Measurements from ENCODE around the gene P2RX5. TPM values are rescaled to one million over a fixed set of nuclear protein-coding genes. Genes with fewer than 3 reads are reported as not detected.
"Not testable (repeated sequence)": the region's sequence is repeated elsewhere in the genome, so short reads cannot be mapped to it uniquely, and the experiment has no call there.

Gene P2RX5
- total and polyA plus RNA-seq, 12 donors: 6.0 to 56.6 (median 12.4) TPM

DNA sequence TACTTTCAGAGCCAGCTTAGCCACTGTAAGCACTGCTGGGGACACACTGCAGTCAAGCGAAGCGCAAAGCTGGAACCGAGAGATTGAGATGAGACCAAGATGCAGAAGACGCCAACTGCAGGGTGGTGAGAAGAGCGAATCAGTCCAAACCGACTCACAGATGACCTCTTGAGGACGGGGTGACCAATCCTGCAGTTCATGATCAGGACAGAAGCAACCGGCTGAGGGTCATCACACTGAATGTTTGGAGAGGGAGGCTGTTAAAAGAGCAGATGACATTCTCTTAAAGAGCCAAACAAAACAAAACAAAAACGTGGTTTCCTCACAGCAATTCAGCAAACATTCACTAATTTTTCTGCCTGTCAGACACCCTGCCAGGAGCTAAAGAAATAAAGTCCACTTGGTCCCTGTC lies 36.3 kb upstream of the P2RX5 start:
- Histone ChIP-seq H3K4me3 (no peak overlapping the region), H3K27me3 (peaks cover 0 to 10% (median 0%) of the 10 kb centered on the region in 7 donors), H3K27ac (no peak overlapping the region), H3K4me1 (peaks cover 0 to 12% (median 0%) of the 10 kb centered on the region in 9 donors), H3K36me3 (no peaks in the 10 kb centered on the region), H3K9me3 (no peaks in the 10 kb centered on the region)
- WGBS, 2 donors: 37 to 46% methylated on average over 9 of the region's 9 CpGs
- peak in 2 of 8 donors; percentile 27 to 51 for ATAC-seq
- no peak for DNase-seq
- intact Hi-C loops (cut with DNase I): loop anchor here in 3 of 10 donors (10.0 kb wide), 3 partner anchors 93 to 343 kb away; no protein-coding TSS in a partner anchor
- TF ChIP-seq, protein P1, sequence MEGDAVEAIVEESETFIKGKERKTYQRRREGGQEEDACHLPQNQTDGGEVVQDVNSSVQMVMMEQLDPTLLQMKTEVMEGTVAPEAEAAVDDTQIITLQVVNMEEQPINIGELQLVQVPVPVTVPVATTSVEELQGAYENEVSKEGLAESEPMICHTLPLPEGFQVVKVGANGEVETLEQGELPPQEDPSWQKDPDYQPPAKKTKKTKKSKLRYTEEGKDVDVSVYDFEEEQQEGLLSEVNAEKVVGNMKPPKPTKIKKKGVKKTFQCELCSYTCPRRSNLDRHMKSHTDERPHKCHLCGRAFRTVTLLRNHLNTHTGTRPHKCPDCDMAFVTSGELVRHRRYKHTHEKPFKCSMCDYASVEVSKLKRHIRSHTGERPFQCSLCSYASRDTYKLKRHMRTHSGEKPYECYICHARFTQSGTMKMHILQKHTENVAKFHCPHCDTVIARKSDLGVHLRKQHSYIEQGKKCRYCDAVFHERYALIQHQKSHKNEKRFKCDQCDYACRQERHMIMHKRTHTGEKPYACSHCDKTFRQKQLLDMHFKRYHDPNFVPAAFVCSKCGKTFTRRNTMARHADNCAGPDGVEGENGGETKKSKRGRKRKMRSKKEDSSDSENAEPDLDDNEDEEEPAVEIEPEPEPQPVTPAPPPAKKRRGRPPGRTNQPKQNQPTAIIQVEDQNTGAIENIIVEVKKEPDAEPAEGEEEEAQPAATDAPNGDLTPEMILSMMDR (IDR thresholded peaks at IDR 0.05): peak in 1 of 9 donors; percentile 6

DNA sequence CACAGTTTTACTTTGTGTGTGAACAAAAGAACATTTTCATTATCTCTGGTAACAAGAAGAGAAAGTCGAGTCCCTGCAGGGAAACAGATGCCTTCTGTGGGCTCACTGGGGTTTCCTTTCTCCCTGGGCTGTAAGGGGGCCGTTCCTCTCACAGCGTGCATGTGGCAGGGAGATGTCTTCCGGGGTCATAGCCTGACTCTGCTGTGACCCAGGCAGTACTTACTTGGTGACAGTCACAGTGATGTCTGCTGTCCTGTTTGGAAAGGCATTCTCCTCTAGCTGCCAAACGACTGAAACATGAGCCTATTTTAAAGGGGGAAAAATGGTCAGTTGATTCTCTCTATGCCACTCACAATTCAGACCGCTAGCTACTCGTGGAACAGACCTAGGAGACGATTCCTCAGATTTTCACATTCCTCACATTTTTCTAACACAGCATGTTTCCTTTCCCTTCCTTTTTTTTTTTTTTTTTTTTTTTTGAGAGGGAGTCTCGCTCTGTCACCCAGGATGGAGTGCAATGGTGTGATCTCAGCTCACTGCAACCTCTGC lies 35.0 kb upstream of the P2RX5 start:
- ATAC-seq (peak in 1 of 8 donors; percentile 48), DNase-seq (no peak)
- 32 to 36% methylated on average over 9 of the region's 9 CpGs for WGBS, 2 donors
- H3K9me3 ChIP-seq: no peaks in the 10 kb centered on the region
- H3K4me3 ChIP-seq: no peak overlapping the region
- H3K27ac ChIP-seq: no peak overlapping the region
- no peaks in the 10 kb centered on the region for H3K36me3 ChIP-seq
- peaks cover 0 to 10% (median 0%) of the 10 kb centered on the region in 7 donors for H3K27me3 ChIP-seq
- peaks cover 0 to 12% (median 0%) of the 10 kb centered on the region in 9 donors for H3K4me1 ChIP-seq
- intact Hi-C loops (cut with DNase I): loop anchor here in 3 of 10 donors (10.0 kb wide), 3 partner anchors 94 to 344 kb away; no protein-coding TSS in a partner anchor
- TF ChIP-seq, protein P1 (IDR thresholded peaks at IDR 0.05): no peak

DNA sequence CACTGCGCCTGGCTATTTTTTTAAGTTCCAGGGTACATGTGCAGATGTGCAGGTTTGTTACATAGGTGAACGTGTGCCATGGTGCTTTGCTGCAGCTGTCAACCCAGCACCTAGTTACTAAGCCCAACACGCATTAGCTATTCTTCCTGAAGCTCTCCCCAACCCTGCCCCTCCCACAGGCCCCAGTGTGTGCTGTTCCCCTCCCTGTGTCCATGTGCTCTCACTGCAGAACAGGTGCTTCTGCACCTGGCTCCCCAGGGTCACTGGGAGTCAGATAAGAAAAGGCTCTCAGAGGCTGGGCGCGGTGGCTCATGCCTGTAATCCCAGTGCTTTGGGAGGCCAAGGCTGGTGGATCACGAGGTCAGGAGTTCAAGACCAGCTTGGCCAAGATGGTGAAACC lies 33.9 kb upstream of the P2RX5 start:
- DNase-seq (no peak), ATAC-seq (no peak)
- H3K9me3 ChIP-seq: no peaks in the 10 kb centered on the region
- peaks cover 0 to 3% (median 0%) of the 10 kb centered on the region in 7 donors for H3K27me3 ChIP-seq
- 96% methylated on average over 6 of the region's 6 CpGs for WGBS, 2 donors
- H3K4me3 ChIP-seq: no peak overlapping the region
- intact Hi-C loops (cut with DNase I): loop anchor here in 3 of 10 donors (10.0 kb wide), 3 partner anchors 95 to 345 kb away; no protein-coding TSS in a partner anchor
- TF ChIP-seq, protein P1 (IDR thresholded peaks at IDR 0.05): no peak
- H3K4me1 ChIP-seq: peaks cover 0 to 12% (median 0%) of the 10 kb centered on the region in 9 donors
- H3K36me3 ChIP-seq: no peaks in the 10 kb centered on the region
- H3K27ac ChIP-seq: no peak overlapping the region

DNA sequence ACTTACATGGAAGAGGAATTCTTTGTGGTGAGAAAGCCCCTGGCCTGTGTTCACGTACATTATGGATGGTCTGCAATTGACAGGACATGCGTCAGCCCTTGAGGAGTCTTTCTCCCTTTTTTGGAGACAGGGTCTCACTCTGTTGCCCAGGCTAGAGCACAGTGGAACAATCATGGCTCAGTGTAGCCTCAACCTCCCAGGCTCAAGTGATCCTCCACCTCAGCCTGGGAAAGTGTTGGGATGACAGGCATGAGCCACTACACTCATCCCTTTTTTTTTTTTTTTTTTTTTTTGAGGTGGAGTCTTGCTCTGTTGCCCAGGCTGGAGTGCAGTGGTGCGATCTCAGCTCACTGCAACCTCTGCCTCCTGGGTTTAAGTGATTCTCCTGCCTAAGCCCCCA lies 32.1 kb upstream of the P2RX5 start:
- H3K27me3 ChIP-seq; H3K4me3 ChIP-seq; DNase-seq; H3K9me3 ChIP-seq; intact Hi-C loops (cut with DNase I); ATAC-seq; H3K27ac ChIP-seq; H3K36me3 ChIP-seq: not testable (repeated sequence)
- peaks cover 5 to 22% (median 9%) of the 10 kb centered on the region in 9 donors for H3K4me1 ChIP-seq
- 94 to 100% methylated on average over 3 of the region's 3 CpGs for WGBS, 2 donors

DNA sequence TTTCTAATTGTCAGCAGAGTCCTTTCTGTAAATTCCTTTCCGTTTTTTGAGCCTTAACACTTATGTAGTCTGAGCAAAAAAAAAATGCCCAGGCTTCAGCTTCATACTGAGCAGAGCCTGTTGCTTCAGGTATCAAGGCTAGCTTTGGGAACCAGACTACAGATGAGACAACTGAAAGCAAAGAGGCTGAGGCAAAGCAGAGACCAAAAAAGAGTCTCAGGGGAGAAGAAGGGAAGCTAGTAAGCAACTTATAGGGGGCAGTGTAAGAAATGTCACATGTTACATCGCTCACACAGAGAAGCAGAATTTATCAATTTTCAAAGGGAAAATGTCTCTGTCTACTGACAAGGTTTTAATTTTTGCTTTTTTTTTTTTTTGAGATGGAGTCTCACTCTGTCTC lies 31.1 kb upstream of the P2RX5 start:
- no peak for DNase-seq
- no peaks in the 10 kb centered on the region for H3K36me3 ChIP-seq
- no peak overlapping the region for H3K27ac ChIP-seq
- H3K4me1 ChIP-seq: peaks cover 10 to 22% (median 19%) of the 10 kb centered on the region in 9 donors
- intact Hi-C loops (cut with DNase I): no loop called here
- H3K4me3 ChIP-seq: no peak overlapping the region
- no peaks in the 10 kb centered on the region for H3K9me3 ChIP-seq
- no peak for ATAC-seq
- 63 to 75% methylated on average over 2 of the region's 2 CpGs for WGBS, 2 donors
- no peaks in the 10 kb centered on the region for H3K27me3 ChIP-seq
- TF ChIP-seq, protein P1 (IDR thresholded peaks at IDR 0.05): no peak

Data from heart right ventricle (tissue), 16 donors.